ENCODE data around the gene APBB1.

Gene APBB1

GRCh38 chr11:6391537-6392134 is 27.3 kb downstream of the APBB1 start:
- DNase-seq (ENCODE audit: low read depth in 2 of 2) = no peak

- no peak for DNase-seq (ENCODE audit: low read depth in 2 of 2)
Measured at GRCh38 chr11:6390718-6391469, 28.0 kb downstream of the APBB1 start.

DNA sequence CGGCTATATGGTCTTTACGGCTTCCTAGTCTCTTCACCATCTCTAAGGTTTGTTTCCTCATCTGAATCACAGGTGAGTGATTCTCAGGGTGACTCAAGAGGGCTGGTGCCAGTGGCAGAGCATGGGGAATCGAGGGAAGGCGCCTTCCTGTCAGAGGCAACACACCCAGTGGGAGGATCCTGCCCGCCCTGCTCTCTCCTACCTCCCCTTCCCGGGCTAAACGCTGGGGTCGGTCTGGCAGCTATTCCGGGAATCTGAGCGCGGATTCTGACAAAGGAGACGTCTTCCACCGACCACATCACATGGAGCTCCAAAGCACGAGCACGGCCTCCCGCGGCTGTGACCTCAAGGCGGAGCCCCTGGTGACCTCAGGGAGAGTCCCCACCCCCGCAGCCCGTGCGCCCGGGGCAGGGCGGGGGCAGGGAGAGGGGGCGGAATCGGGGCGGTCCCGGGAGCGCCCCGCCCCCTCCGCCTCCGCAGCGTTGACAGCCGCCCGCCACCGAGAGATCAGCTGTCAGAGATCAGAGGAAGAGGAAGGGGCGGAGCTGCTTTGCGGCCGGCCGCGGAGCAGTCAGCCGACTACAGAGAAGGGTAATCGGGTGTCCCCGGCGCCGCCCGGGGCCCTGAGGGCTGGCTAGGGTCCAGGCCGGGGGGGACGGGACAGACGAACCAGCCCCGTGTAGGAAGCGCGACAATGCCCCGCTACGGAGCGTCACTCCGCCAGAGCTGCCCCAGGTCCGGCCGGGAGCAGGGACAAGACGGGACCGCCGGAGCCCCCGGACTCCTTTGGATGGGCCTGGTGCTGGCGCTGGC is 28.8 kb downstream of the APBB1 start, which contains the start of gene SMPD1:
SMPD1 (plus strand) TSS at position 570 of the 813 bp plus-strand sequence; CDS start at position 695, 125 bp downstream.
- peak; percentile 88 to 92 for DNase-seq (ENCODE audit: low read depth in 2 of 2)

DNA sequence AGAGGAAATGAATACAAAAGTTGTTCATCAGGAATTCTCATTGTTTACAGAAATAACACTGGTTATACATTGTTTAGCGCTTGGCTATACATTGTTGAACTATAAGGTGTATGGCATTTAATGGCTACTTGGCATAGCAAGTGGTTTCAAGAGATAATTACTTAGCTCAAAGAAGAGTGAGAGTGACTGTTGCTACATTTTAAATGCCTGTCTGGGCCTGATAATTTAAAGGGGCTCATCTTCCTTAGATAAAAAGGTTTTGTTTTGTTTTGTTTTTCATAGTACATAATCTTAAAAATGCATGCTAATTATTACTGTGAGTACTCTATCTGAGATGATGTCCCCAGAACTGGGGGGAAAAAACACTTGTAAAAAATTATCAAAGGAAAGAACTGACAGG is 30.1 kb downstream of the APBB1 start:
- no peak for DNase-seq (ENCODE audit: low read depth in 2 of 2)

DNA sequence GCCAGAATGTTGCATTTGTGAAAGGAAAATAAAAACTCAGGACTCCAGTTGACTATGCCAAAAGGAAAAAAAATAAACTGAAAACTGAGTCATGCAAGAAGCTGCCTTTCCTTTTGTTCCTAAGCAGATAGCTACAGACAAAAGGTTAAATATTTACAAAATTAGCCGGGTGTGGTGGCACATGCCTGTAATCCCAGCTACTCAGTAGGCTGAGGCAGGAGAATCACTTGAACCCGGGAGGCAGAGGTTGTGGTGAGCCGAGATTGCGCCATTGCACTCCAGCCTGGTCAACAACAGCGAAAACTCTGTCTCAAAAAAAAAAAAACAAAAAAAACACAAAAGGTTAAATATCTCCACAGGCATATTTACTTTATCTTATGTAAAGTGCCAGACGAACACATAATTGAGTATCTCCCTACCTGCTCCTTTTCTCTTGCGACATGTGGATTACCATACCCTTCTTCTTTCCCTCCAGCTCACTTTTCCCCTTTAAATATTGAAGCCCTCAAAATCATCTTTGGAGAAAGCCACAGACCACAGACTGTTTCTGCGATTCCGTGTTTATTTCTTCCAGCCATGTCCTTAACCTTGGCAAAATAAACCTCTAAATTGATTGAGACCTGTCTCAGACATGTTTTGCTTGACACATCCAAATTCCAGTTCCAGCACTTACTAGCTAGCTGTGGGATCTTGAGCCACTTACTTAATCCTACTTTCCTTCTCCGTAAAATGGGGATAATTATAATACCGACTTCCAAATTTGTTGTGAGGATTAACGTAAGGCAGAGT is 30.9 kb downstream of the APBB1 start:
- DNase-seq (ENCODE audit: low read depth in 2 of 2) = no peak

DNA sequence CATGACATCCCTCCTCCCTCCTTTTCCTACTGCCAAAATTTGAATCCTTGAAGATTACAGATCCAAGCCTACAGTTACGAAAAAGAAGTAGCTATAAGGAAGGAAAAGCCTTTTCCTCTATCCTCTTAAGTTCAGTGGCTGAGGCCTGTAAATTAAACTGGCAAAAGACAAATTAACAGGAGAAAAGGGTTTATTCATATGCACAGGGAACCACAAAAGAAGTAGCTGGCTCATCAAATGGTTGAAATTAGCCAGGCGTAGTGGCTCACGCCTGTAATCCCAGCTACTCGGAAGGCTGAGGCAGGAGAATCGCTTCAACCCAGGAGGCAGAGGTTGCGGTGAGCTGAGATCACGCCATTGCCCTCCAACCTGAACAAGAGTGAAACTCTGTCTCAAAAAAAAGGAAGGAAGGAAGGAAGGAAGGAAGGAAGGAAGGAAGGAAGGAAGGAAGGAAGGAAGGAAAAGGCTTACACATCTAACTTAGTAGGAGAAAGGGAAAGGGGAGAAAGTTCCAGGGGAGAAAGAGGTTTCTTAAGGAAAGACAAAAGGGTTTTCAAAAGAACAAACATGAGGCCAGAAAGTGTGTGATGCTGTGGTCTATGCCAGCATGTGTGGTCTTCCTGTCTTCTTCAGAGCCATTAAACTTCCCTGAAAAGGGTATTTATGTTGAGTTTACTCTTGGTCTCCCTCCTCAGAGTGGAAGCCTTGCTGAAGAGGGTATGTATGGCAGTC is 33.7 kb downstream of the APBB1 start:
- no peak for DNase-seq (ENCODE audit: low read depth in 2 of 2)

DNA sequence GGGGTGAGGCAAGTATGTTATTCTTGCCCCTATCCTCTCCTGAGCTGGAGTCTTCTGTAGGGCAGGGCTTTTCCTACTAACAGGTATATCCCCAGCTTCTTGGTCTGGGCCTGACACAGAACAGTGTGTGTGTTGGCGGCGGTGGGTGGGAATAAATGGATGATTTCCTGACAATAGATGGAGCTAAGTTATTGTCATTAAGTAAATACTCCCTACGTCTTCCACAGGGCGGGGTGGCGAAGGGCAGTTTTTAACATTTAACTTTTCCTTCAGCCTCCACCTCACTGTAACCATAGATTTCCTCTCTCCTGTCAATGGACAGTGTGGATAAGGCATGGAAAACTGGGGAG is 40.3 kb downstream of the APBB1 start:
- DNase-seq (ENCODE audit: low read depth in 2 of 2) = no peak

- no peak for DNase-seq (ENCODE audit: low read depth in 2 of 2)
Measured at GRCh38 chr11:6377902-6378639, 40.8 kb downstream of the APBB1 start.

DNA sequence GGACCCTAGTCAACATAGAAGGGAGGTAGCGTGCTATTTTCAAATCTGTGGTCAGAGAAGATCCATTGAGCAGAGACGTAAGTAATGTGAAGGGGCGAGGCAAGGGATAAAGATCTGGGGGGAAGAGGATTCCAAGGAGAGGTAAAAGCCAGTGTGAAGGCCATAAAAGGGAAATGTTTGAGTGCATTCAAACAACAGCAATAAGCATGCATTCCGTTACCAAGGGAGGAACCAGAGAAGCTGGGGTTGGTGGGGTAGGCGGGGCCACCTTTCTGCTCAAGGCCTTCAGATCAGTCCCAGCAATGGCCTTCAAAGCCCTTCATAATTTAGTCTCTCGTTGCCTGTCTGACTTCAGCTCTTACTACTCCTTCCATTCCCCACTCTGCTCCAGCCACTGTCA is 47.1 kb downstream of the APBB1 start:
- no peak for DNase-seq (ENCODE audit: low read depth in 2 of 2)

DNA sequence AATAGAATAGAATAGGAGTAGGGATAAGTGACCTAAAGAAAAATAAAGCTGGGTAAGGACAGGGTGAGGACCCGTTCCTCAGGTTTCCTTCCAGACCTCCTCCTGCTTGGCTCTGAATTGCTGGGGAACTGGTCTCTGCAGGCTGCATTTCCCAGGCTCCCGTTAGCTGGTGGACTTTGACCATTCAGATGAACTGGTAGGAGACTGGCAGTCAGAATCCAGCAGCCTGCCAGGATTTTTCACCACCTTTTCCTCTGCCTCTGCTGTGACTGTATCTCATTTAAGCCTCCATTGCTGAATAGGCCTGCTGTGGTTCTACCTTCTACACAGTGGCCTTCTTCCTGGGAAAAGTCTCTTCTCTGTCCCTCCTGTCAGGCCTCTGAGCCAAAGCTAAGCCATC is 53.2 kb downstream of the APBB1 start:
- DNase-seq (ENCODE audit: low read depth in 2 of 2) = no peak

DNA sequence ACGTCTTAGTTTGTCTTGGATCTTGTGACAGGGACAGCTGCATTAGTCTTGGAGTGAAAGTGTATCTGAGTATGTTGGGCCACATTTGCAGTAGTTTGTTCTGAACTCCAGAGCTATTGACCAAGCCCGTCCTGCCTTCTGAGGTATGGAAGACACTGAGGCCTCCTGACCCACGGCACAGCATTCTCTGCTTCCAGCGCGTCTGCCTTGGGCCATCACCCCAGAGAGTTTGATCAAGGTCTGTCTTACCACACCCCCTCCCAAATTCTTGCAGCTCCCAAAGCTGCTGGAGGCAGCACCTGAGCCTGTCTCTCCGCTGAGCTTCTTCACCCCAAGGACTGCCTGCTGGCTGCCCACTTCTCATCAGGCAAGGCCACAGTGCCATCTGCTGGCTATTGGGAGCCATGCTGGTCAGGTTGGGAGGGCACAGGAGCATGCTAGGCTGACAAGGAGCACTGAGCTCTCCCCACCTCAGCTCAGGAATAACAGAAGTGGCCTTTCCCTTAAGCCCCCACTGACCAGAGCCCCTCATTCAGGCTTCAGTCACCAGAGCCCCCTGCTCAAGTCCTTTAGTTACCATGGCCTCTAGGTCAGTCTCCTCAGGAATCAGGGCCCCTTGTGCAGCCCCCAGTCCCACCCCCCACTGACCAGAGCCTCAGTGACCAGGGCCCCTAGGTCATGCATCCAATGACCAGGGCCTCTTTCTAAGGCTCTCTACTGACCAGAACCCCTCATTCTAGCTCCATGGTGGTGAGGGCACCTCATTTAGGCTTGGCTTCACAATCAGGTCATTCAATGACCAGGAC is 55.8 kb downstream of the APBB1 start:
- DNase-seq (ENCODE audit: low read depth in 2 of 2) = peak; percentile 31 to 43

DNA sequence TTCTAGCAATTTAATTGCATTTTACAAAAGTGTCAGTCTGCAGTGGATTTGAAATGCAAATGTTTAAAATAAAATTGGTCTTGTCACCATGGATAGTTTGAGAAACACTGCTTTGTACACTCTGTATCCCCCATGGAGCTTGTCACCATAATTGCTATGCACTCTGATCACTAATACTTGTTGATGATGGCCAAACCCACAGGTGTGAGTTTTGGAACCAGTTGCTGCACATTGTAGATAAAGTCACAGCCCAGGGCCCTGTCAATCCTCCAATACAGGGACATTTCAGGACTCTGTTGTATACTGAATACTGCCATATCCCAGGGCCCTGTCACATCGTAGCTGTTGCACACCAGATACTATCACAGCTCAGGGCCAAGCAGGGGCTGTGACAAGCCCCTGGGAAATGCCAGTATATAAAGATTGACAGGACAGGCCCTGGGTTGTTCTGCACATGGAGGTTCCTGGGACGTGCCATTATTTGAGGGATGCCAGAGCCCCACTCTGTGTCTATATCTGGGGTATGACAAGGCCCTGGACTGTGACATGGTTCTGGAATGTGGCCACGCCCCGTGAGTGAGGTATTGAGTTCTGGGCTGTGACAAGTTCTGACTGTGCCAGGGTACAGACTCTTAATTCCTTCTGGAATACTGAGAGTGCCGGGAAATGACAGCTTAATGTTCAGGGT is 56.6 kb downstream of the APBB1 start:
- no peak for DNase-seq (ENCODE audit: low read depth in 2 of 2)

GRCh38 chr11:6360183-6360582 is 58.7 kb downstream of the APBB1 start:
- DNase-seq (ENCODE audit: low read depth in 2 of 2) = no peak

GRCh38 chr11:6357222-6357621 is 61.7 kb downstream of the APBB1 start:
- no peak for DNase-seq (ENCODE audit: low read depth in 2 of 2)

- no peak for DNase-seq (ENCODE audit: low read depth in 2 of 2)
Measured at GRCh38 chr11:6356503-6357055, 62.3 kb downstream of the APBB1 start.

DNA sequence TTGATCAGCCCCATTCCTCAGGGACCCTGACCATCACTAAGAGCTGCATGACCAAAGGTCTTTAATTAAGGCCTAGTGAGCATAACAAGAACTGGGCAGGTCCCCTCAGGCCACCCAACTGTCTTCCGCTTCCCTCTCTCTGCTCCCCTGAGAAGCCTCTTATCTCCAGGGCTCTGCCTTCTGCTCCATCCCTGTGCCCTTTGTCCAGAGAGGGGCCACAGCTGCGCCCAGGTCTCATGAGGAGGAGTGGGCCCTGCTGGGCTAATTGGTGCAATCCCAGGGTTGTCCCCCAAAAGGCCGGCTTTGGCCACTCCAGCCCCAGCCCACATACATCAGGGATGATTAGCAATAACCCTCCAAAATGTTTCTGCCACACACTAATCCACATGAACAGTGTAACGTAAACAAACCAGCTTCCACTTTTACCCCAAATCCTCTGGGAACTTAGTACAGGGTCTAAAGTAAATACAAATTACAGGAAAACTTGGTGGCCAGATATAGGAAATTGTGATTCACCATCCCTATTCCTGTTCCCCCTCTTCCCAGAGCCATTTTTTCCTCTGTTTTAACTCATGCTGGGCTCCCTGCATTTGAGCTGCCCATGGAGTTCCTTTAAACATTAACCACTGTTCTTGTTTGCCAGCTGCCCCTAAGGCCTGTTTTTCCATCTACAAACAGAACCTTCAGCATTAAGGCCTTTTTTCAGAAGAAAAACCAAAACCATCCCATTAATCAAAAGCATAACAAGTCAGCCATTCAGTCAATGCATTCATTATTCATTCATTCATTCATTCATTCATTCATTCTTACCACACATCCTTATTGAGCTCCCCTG is 64.0 kb downstream of the APBB1 start:
- no peak for DNase-seq (ENCODE audit: low read depth in 2 of 2)

GRCh38 chr11:6353367-6353987 is 65.4 kb downstream of the APBB1 start:
- DNase-seq (ENCODE audit: low read depth in 2 of 2) = peak; percentile 6 to 18

All from stimulated activated CD8-positive, alpha-beta memory T cell treated with anti-CD3 and anti-CD28 coated beads, Interleukin-2, amount 100 ng/mL, for 1 hour (primary cell).